Karpas-422 (cell line): ENCODE data around the gene CSNK1G2. TPM values are rescaled to one million over a fixed set of nuclear protein-coding genes. Genes with fewer than 3 reads are reported as not detected.
A peak's percentile ranks its signal among the peaks of the same experiment; 100 is the strongest.

Source experiments
- DNase-seq: peaks from one replicate; pipeline ENCODE4 v3.0.0-alpha.2; 2015
- H2AFZ ChIP-seq: fragments of 200-600 bp; sonication (generic); 2 replicates; pipeline ENCODE4 v1.6.1; 2014; ENCODE audit warnings: antibody characterized with exemption, low read length, mixed read lengths
- H3K27ac ChIP-seq: fragments of 200-600 bp; sonication (generic); 2 replicates; pipeline ENCODE4 v1.5.1; 2014; ENCODE audit warnings: mild to moderate bottlenecking, low read length, moderate library complexity
- H3K27me3 ChIP-seq: fragments of 200-600 bp; sonication (generic); 2 replicates; pipeline ENCODE4 v1.6.1; 2014; ENCODE audit warnings: low read length, mixed read lengths
- H3K36me3 ChIP-seq: fragments of 200-600 bp; sonication (generic); 2 replicates; pipeline ENCODE4 v1.6.1; 2014; ENCODE audit warnings: low read length, mixed read lengths; ENCODE audit not compliant: insufficient read depth
- H3K4me1 ChIP-seq: fragments of 200-600 bp; sonication (generic); 2 replicates; pipeline ENCODE4 v1.6.1; 2014; ENCODE audit warnings: mild to moderate bottlenecking, low read length, mixed read lengths
- H3K4me2 ChIP-seq: fragments of 200-600 bp; sonication (generic); 2 replicates; pipeline ENCODE4 v1.6.1; 2014; ENCODE audit warnings: low read length, low read depth, mild to moderate bottlenecking; ENCODE audit not compliant: poor library complexity, severe bottlenecking
- H3K4me3 ChIP-seq: fragments of 200-600 bp; sonication (generic); 2 replicates; pipeline ENCODE4 v1.5.1; 2014; ENCODE audit warnings: mild to moderate bottlenecking, antibody characterized with exemption, low read length, mixed read lengths
- H3K79me2 ChIP-seq: fragments of 200-600 bp; sonication (generic); 2 replicates; pipeline ENCODE4 v1.6.1; 2014; ENCODE audit warnings: mild to moderate bottlenecking, low read length, mixed read lengths
- H3K9ac ChIP-seq: fragments of 200-600 bp; sonication (generic); 2 replicates; pipeline ENCODE4 v1.6.0; 2014; ENCODE audit warnings: low read length
- H3K9me2 ChIP-seq: fragments of 200-600 bp; sonication (generic), shearing (Covaris generic); replicated peaks from 2 replicates; pipeline ENCODE4 v1.6.0; 2014; ENCODE audit warnings: mild to moderate bottlenecking, low read length, moderate library complexity; ENCODE audit not compliant: insufficient read depth
- H3K9me3 ChIP-seq: fragments of 300-700, 200-600 bp; sonication (generic); 2 replicates; pipeline ENCODE4 v1.6.1; 2014; ENCODE audit warnings: low read length, mixed read lengths
- H4K20me1 ChIP-seq: fragments of 200-600 bp; sonication (generic); 2 replicates; pipeline ENCODE4 v1.6.1; 2014; ENCODE audit warnings: mild to moderate bottlenecking, antibody characterized with exemption, low read length, low read depth; ENCODE audit not compliant: insufficient read depth
- total RNA-seq: library from RNA; depleted of rRNA; stranded (reverse); fragments of >200 nt; shearing (Covaris generic); gene quantifications from 2 replicates; pipeline ENCODE4 v1.2.3, GENCODE V29; 2014; ENCODE audit warnings: low replicate concordance

The CSNK1G2 gene
- total RNA-seq, 1 experiment from 2014 or later, result 57.1 TPM

GRCh38 chr19:1998712-1999708 lies 58.0 kb downstream of the CSNK1G2 start:
- Histone ChIP-seq H2AFZ (no peak overlapping the region), H3K4me1 (no peaks in the 10 kb centered on the region), H3K27ac (no peak overlapping the region), H3K79me2 (peaks cover 11% of the 10 kb centered on the region; the same call in 1 of the 2 replicates), H4K20me1 (no peaks in the 10 kb centered on the region), H3K9me2 (no peaks in the 10 kb centered on the region), H3K9me3 (no peaks in the 10 kb centered on the region), H3K36me3 (peaks cover 9% of the 10 kb centered on the region), H3K9ac (no peak overlapping the region), H3K4me2 (no peak overlapping the region), H3K27me3 (no peaks in the 10 kb centered on the region), H3K4me3 (no peak overlapping the region)
- no peak for DNase-seq

- Histone ChIP-seq H3K36me3 (peaks cover 9% of the 10 kb centered on the region), H4K20me1 (no peaks in the 10 kb centered on the region), H3K4me1 (no peaks in the 10 kb centered on the region), H3K27ac (no peak overlapping the region), H3K9me3 (no peaks in the 10 kb centered on the region), H3K27me3 (no peaks in the 10 kb centered on the region), H2AFZ (no peak overlapping the region), H3K4me2 (no peak overlapping the region), H3K79me2 (peaks cover 11% of the 10 kb centered on the region; the same call in 1 of the 2 replicates), H3K4me3 (no peak overlapping the region), H3K9ac (no peak overlapping the region), H3K9me2 (no peaks in the 10 kb centered on the region)
- no peak for DNase-seq
Observed at GRCh38 chr19:1999856-2000515, 59.0 kb downstream of the CSNK1G2 start.

DNA sequence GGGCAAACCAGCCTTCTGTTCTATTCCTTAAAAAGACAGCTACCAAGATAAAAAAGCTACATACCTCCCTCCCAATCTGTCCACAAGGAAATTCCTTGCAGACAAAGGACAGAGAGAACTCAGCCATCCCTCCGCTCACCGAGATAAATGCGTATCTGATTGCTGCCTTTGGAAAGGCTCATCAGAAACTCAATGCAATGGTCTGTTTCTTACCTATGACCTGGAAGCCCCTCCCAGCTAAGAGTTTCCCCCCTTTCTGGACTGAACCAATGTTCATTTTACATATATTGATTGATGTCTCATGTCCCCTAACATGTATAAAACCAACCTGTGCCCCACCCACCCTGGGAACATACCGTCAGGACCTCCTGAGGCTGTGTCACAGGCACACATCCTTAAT lies 62.9 kb downstream of the CSNK1G2 start:
- H4K20me1 ChIP-seq, result no peaks in the 10 kb centered on the region
- H3K9ac ChIP-seq, result no peak overlapping the region
- H3K9me3 ChIP-seq, result no peaks in the 10 kb centered on the region
- no peak overlapping the region for H3K4me2 ChIP-seq
- no peaks in the 10 kb centered on the region for H3K4me1 ChIP-seq
- no peak for DNase-seq
- H3K27ac ChIP-seq, result no peak overlapping the region
- no peak overlapping the region for H3K4me3 ChIP-seq
- H3K79me2 ChIP-seq, result peaks cover 36% of the 10 kb centered on the region
- H3K9me2 ChIP-seq, result no peaks in the 10 kb centered on the region
- H2AFZ ChIP-seq, result no peak overlapping the region
- H3K27me3 ChIP-seq, result no peaks in the 10 kb centered on the region
- no peaks in the 10 kb centered on the region for H3K36me3 ChIP-seq

DNA sequence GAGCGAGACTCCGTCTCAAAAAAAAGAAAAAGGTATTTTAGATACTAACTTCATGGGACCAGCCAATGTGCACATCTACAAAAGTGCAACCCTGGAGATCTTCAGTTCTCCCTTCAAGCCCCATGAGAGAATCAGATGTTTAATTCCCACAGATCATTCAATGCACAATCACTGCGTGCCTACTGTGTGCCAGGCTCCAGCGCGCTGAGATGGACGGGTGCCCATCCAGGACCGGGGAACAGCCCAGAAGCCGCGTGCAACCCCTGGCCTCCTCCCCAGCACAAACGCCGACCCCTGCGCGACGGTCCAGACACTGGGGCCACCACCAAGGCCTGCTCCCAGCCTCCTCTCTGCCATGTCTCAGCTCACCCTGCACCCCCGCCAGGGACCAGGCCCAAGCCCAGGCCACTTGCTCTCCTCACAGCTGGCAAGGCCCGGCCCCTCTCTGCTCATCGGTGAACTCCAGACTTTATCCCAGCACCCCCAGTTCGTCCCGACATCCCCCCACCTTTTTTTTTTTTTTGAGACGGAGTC lies 69.2 kb downstream of the CSNK1G2 start:
- no peak overlapping the region for H2AFZ ChIP-seq
- H3K9me3 ChIP-seq, result no peaks in the 10 kb centered on the region
- H3K36me3 ChIP-seq, result peaks cover 8% of the 10 kb centered on the region; the same call in 1 of the 2 replicates
- no peak overlapping the region for H3K9ac ChIP-seq
- H3K4me1 ChIP-seq, result peaks cover 11% of the 10 kb centered on the region
- peaks cover 8% of the 10 kb centered on the region; the same call in 1 of the 2 replicates for H4K20me1 ChIP-seq
- no peak overlapping the region for H3K4me3 ChIP-seq
- H3K27ac ChIP-seq, result no peak overlapping the region
- H3K79me2 ChIP-seq, result peaks cover 76% of the 10 kb centered on the region
- H3K9me2 ChIP-seq, result no peaks in the 10 kb centered on the region
- H3K4me2 ChIP-seq, result no peak overlapping the region
- H3K27me3 ChIP-seq, result no peaks in the 10 kb centered on the region
- DNase-seq, result no peak

GRCh38 chr19:2011169-2011568 lies 70.2 kb downstream of the CSNK1G2 start:
- Histone ChIP-seq H3K4me1 (peaks cover 12% of the 10 kb centered on the region), H3K9me2 (no peaks in the 10 kb centered on the region), H3K9ac (no peak overlapping the region), H3K27me3 (no peaks in the 10 kb centered on the region), H3K27ac (no peak overlapping the region), H3K4me3 (no peak overlapping the region), H3K79me2 (peaks cover 75% of the 10 kb centered on the region), H4K20me1 (peaks cover 8% of the 10 kb centered on the region; the same call in 1 of the 2 replicates), H3K36me3 (peaks cover 8% of the 10 kb centered on the region; the same call in 1 of the 2 replicates), H2AFZ (no peak overlapping the region), H3K9me3 (no peaks in the 10 kb centered on the region), H3K4me2 (no peak overlapping the region)
- no peak for DNase-seq

DNA sequence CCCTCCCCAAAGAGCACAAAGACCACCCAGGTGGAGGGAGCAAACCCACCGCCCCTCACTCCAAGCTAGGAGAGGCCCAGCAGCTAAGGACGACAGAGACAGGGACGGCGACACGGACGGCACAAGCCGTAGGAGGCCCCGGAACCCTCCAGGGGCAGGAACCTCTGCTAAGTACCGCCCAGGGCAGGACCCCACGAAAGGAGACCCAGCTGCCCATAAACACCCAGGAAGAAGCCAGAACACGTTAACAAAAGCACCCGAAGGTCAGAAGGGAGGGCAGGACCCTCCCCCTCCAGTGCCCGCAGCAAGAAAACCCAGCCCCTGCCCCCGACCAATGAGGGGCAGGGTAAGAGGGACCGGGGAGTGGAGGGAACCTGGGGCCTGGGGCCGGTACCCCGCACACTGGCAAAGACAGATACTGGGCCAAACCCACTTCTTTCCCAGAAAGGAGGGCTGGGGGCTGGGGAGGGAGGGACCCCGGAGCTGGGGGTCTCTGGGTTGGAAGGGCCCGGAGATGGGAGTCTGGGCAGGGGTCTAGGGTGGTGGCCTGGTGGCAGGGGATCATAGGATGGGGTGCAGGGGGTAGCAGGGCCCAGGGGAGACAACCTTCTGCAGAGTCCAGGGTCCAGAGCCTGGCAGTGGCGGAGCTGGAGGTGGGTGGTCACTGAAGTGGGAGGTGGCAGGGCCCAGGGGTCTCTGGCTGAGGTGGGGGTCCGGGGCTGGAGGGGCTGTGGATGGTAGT lies 72.1 kb downstream of the CSNK1G2 start:
- DNase-seq, result no peak
- Histone ChIP-seq H3K27me3 (no peaks in the 10 kb centered on the region), H3K4me1 (peaks cover 14% of the 10 kb centered on the region), H3K4me3 (no peak overlapping the region), H3K36me3 (peaks cover 8% of the 10 kb centered on the region; the same call in 1 of the 2 replicates), H3K9ac (0 out of 2 replicates have a peak overlapping the region, but pooled peaks have one; percentile 25), H2AFZ (no peak overlapping the region), H4K20me1 (peaks cover 8% of the 10 kb centered on the region; the same call in 1 of the 2 replicates), H3K9me3 (no peaks in the 10 kb centered on the region), H3K9me2 (no peaks in the 10 kb centered on the region), H3K4me2 (no peak overlapping the region), H3K79me2 (peaks cover 65% of the 10 kb centered on the region), H3K27ac (no peak overlapping the region)

DNA sequence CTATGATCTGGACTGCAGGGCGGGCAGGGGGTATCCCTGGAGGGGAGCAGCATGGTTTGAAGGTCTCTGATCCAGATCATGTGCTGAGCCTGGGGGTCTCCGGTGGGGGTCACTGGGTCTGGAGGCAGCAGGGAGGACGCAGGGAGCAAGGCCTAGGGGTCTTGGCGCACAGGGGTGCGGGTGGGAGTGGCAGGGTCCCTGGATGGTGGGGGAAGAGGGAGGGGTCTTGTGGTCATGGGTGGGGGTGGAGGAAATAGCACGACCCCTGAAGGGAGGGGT lies 72.7 kb downstream of the CSNK1G2 start:
- H3K27ac ChIP-seq, result no peak overlapping the region
- peak overlapping the region; percentile 95 for H3K4me2 ChIP-seq
- peak overlapping the region; percentile 73; the same call in 1 of the 2 replicates for H3K4me3 ChIP-seq
- peaks cover 14% of the 10 kb centered on the region for H3K4me1 ChIP-seq
- H3K79me2 ChIP-seq, result peaks cover 61% of the 10 kb centered on the region
- H4K20me1 ChIP-seq, result peaks cover 8% of the 10 kb centered on the region; the same call in 1 of the 2 replicates
- 0 out of 2 replicates have a peak overlapping the region, but pooled peaks have one; percentile 25 for H3K9ac ChIP-seq
- no peak overlapping the region for H2AFZ ChIP-seq
- H3K36me3 ChIP-seq, result peaks cover 8% of the 10 kb centered on the region; the same call in 1 of the 2 replicates
- H3K9me3 ChIP-seq, result no peaks in the 10 kb centered on the region
- DNase-seq, result no peak
- no peaks in the 10 kb centered on the region for H3K9me2 ChIP-seq
- no peaks in the 10 kb centered on the region for H3K27me3 ChIP-seq
